KOPT-K1 (cell line): ENCODE measurements around the gene TCERG1L.

Experiments
- H3K27ac ChIP-seq: fragments of 200-600 bp; sonication (generic); 2 replicates; pipeline ENCODE4 v1.5.1; 2016; ENCODE audit warnings: antibody characterized with exemption, mild to moderate bottlenecking, low read depth, low read length; ENCODE audit not compliant: poor library complexity, severe bottlenecking
- H3K36me3 ChIP-seq: fragments of 200-600 bp; sonication (generic); 2 replicates; pipeline ENCODE4 v1.5.1; 2017; ENCODE audit warnings: antibody characterized with exemption, mild to moderate bottlenecking, low read length, moderate library complexity; ENCODE audit not compliant: insufficient read depth
- H3K9me3 ChIP-seq: fragments of 200-600 bp; sonication (generic); 2 replicates; pipeline ENCODE4 v1.5.1; 2017; ENCODE audit warnings: antibody characterized with exemption, low read length, mild to moderate bottlenecking; ENCODE audit not compliant: insufficient read depth, poor library complexity, severe bottlenecking

Gene TCERG1L

DNA sequence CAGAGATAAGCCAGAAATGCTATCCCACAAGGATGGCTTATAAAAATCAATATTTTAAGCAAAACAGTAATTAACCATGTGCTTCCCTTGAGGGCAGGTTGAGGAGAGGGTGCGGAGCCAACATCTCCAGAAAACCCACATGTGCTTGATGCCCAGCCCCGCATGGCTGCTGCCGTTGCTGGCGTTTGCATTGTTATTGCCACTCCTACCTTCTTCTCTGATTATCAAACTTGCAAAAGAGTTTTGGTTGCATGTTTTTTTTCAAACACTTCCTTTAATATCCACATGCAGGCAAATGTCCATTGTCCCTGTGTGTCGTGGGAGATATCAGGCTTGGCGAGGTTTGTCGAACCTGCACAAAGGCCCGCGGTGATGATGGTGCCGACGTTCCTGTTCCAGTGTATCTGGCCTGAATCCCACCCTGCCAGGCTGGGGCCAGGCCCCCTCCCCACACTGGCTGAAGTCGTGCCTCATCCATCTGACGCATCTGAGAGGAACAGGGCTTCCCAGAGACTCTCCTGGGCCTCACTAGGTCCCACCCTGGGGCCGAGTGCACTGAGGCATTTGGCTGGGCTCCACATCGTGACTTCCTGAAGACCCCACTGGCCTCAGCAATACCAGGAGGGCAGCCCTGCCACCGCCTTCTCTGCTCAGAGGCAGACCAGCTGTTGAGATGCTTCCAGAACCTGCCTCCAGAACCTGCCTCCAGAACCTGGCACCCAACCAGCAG is 40.9 kb downstream of the TCERG1L start:
- Histone ChIP-seq H3K27ac (no peak overlapping the region), H3K9me3 (no peaks in the 10 kb centered on the region)

DNA sequence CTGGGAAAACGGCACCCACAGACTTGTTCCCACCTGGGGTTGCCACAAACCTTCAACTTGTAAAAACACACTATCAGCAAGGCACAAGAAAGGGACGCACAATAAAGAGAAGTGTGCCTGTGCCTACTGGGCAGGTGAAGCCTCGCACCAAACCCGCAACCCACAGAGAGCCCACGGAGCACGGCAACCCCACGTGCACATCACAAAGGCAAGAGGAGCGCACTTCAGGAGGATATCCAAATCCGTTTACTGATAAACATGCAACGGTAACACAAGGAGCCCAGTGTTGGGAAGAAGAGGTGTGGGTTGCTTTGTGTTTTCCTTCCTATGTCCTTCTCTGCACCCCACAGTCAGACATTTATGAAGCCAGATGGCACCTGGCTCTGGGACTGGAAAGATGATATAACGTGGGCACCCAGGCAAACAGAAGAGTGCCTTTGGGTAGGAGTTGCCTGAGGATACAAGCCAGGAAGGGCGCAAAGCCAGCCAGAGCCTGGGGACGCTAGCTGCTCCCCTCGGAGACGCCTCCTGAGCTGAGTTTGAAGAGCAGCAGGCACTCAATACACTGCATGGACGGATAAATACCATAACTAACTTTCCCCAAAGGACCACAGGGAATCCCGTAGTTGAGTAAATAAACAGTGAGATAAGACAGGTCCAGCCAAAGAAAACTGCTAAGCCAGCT is 41.6 kb downstream of the TCERG1L start:
- no peaks in the 10 kb centered on the region for H3K9me3 ChIP-seq
- no peaks in the 10 kb centered on the region for H3K36me3 ChIP-seq
- no peak overlapping the region for H3K27ac ChIP-seq

More for the DNA sequence above, 40.9 kb downstream of the TCERG1L start:
- H3K36me3 ChIP-seq: no peaks in the 10 kb centered on the region

DNA sequence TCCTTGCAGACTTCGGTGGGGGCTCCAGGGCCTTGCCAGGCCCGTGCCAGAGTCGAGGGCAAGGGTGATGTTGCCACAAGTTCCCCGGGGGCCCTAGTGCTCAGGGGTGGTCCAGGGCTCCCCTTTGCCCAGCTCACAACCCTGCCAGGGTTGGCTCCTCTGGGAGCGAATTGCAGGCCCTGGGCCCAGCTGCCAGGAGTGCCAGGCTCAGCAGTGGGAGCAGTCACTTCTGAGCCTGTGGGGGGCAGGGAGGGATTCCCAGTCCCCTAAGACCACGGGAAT is 43.8 kb downstream of the TCERG1L start:
- Histone ChIP-seq H3K27ac (no peak overlapping the region), H3K36me3 (no peaks in the 10 kb centered on the region), H3K9me3 (no peaks in the 10 kb centered on the region)

DNA sequence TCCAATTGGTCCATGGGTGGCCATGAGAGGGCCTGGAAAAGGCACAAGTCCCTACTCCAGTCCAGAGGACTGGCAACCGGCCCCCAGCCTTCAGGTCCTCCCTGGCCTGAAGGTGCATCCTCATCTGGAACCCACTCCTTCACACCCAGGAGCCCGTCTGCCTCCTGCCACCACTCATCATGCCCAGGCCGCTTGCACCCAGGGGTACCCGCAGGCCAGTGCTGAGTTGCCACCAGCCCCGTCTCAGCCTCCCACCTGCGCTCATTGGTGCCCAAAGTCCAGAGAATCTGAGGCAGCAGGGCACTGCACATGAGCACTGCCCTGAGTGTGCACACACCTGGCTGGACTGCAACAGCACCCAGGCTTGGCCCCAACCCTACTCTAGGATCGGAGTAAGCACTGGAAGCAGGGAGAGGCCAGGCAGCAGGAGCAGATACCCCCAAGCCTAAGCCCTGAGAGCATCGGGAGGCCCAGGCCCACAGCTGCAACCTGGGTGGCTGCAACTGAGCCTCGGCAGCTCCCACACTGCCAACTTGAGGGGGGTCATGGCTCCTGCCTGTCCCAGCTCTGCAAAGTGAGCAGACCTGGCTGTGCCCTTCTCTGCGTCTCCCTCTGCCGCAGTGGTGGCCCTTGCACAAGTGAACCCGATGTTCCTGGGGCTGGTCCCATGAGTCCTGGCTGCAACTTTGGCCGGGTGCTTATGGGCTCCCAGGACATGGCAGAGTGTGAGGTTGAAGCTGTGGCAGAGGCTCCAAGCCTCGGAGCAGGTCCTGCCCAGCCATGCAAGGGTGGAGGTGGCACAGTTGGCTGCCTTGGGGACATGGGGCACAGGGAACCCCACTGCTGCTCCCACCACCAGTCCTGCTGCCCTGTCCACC is 44.3 kb downstream of the TCERG1L start:
- Histone ChIP-seq H3K36me3 (no peaks in the 10 kb centered on the region), H3K27ac (no peak overlapping the region), H3K9me3 (no peaks in the 10 kb centered on the region)

DNA sequence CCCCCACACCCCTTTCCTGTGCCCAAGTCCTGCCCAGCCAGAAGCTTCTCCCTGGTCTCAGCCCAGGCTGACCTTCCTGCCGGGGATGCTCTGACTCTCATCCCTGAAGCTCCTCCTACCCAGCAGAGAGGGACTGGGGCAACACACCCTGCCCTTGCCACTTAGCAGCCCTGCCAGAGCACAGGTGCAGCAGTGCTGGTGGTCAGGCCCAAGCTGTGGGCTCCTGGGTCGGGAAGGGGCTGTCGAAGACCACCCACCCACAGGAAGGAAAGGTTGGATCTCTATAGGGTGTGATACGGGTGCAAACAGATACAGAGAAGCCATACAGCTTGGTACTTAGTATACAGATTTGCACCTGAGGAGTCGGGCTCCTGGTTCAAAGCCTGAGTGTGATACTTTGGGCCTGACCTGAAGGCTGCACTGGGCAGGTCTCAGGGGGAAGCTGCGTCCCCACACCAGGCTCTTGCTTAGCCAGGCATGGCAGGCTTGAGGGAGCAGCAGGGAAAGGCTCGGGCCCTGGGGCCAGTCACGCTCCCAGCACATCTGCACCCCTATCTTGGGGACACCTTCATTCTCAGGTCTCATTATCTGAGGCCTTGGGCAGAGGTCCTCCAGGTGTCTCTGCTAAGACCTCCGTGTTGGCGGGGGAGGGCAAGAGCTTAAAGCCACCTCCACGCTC is 47.3 kb downstream of the TCERG1L start:
- H3K9me3 ChIP-seq: no peaks in the 10 kb centered on the region
- no peak overlapping the region for H3K27ac ChIP-seq
- no peaks in the 10 kb centered on the region for H3K36me3 ChIP-seq

DNA sequence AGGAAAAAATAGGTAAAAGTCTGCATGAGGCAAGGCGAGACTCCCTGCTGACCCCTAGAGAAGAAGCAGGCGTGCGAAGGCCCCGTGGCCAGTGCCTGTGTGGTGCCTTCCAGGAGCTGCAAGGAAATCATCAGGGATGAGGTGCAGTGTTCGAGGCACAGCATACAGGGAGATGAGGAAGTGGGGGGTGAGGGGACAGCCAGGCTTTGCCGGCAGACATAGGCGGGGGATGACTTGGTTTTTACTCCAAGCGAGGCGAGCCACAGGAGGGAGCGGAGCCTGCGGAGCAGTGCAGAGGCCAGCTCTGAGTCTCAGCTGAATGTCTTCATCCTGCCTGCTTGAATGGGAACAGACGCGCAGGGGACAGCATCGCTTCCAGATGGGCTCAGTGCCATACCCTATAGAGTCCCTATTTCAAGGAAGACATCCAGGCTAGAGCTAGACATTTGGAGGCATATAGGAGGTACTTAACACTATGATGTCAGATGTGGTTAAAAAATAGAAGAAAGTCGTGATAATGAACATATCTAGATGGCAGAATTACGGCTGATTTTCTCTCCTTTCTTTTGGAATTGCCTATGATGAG is 49.5 kb downstream of the TCERG1L start:
- H3K27ac ChIP-seq: no peak overlapping the region
- no peaks in the 10 kb centered on the region for H3K9me3 ChIP-seq
- H3K36me3 ChIP-seq: no peaks in the 10 kb centered on the region

DNA sequence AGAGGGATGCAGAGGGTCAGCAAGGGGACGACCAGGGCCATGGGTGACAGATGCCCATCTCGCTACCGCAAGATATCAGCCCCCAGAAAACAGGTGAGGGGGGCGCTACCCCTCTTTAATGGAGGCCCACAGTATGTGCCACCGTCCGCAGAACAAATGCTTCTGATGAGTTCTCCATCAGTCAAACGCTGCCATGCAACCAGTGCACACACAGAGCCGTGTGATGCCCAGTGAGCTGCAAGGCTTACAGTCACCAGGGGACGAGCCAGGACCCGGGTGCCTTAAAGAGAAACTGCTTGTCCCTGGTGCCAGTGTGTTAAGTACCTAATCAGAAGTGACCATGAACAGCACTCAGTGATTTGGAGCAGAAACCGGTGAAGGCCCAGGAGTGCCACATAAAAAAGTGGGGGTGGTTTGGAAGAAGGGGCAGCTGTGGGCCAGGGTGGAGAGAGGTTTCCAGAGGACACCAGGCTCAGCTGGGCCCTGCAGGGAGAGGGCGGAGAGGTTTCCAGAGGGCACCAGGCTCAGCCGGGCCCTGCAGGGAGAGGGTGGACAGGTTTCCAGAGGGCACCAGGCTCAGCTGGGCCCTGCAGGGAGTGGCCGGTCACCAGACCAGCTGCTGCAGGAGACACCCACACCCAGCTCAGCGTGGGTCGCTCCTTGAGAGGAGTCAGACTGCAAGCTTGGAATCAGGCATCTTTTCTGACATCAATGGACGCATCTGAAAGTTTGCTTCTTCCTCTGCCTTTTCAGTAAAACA is 50.9 kb downstream of the TCERG1L start:
- Histone ChIP-seq H3K27ac (no peak overlapping the region), H3K36me3 (no peaks in the 10 kb centered on the region), H3K9me3 (no peaks in the 10 kb centered on the region)

DNA sequence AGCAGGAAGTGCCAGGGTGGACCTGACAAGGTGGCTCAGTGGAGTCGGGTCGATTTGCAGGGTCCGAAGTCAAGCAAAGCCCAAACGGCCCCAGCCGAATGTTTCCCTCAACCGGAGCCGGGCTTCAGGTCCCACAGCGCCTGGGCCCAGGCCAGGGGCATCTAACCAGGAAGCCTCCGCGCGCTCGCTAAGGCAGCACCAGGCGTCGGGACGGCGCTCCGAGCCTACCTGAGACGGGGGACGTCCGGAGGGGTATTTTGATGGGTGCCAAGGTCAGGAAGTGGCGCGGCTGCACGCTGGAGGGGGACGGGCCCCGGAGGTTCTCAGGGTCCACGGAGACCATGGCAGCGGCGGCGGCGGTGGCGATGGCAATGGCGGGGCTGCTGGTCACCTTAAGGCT is 51.5 kb downstream of the TCERG1L start:
- Histone ChIP-seq H3K9me3 (no peaks in the 10 kb centered on the region), H3K36me3 (no peaks in the 10 kb centered on the region), H3K27ac (no peak overlapping the region)

DNA sequence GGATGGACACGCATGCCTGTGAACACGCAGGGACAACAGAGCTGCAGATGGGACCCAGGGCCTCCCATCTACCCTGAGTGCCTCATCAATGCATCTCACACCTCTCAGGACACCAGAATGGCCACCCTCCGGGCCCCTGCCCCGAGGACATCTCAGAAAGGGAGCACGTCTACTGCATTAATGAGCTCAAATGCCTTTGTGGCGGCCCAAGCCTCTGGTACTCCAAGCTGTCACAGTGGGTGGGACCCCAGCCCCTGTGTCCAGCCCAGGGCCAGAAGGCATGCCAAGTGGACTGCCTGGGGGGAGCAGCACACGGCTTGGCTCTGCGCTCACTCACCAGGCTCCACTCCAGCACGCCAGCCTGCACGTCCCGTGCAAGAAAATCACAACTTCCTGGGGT is 52.0 kb downstream of the TCERG1L start:
- Histone ChIP-seq H3K36me3 (no peaks in the 10 kb centered on the region), H3K9me3 (no peaks in the 10 kb centered on the region), H3K27ac (no peak overlapping the region)

DNA sequence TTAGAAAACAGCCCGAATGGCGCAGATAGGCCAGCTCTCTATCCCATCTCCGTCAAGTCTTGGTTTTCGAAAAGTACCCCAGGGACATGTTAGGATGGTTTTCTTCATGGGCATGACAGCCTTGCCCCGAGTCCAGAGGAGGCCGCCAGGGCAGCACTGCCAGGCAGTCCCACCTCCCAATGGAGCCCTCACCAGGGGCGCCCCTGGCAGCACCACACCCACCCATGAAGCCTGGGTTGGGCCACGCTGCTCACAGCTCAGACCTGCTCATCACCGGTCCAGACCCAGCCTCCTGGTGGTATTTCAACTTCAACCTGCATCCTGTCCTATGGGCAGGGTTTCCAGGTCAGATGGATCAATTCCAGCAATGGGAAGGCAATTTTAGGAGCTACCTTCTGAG is 53.3 kb downstream of the TCERG1L start:
- H3K9me3 ChIP-seq: no peaks in the 10 kb centered on the region
- no peaks in the 10 kb centered on the region for H3K36me3 ChIP-seq
- H3K27ac ChIP-seq: no peak overlapping the region

DNA sequence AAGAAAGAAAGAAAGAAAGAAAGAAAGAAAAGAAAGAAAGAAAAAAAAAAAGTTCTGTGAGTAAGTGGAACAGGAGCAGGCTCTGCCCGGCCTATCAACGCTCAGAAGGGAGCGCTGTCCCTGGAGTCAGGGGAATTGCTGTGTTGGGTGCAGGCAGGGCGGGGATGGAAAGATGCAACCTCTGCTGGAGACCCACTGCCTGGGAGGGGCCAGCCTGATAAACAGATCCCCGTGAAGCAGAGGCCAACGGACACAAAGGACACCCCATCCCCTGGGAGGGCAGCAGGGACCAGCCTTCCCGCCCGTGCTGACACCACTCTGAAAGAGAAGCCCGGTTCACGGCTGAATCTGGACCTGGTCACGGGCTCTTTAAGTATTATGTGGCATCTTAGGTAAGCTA is 54.5 kb downstream of the TCERG1L start:
- Histone ChIP-seq H3K27ac (no peak overlapping the region), H3K9me3 (no peaks in the 10 kb centered on the region), H3K36me3 (no peaks in the 10 kb centered on the region)

DNA sequence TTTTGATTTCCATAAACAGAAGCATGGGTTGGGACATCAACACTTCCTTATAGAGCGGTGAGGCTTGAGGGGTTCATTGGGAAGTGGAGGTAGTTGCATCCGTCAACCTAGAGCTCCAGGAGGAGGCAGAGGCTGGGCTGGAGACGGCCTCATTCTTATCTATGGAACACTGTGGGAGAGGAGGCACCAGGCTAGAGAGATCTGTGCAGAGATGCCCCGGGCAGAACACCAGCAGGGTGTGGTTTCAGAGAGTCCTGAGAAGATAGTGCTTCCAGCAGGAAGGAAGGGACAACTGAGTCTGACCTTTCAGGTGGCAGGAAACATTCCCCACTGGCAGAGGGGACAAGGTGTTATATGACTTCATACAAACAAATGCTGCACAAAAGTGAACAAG is 56.7 kb downstream of the TCERG1L start:
- H3K9me3 ChIP-seq: no peaks in the 10 kb centered on the region

DNA sequence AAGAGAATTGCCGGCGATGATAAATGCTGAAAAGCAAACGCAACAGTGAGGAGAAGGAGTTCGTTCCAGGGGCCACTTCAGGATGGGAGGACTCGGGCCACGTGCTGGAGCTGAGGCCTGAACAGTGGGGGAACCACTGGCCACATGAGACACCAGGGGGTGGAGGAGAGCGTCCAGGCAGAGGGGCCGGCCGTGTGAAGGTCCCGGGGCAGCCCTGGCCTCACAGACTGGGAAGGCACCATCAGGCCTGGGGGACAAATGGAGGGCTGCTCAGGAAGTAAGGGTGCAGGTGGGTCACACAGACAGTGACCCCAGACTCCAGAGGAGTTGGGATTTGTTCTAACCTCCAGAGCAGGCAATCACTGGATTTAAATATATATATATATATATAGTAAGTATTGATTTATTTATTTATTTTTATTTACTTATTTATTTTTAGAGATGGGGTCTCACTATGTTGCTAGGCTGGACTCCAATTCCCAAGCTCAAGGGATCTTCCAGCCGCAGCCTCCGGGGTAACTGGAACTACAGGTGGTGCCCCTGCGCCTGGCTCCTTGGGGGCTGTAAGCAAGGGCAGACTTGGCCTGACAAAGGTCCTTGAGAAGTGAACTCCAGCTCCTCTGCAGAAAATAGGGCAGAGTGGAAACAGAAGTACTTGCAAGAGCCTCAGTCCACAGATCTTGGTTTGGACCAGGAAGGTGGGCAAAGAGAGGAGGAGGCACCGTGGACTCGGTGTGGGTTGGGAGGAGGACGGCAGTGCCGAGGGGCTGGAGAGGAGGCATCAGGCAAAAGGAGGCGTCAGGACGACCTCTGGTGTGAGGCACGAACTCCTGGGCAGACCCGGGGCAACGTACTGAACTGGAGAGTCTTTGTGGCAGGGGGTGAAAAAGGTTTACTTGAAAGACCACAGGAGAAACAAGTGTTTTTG is 57.3 kb downstream of the TCERG1L start:
- Histone ChIP-seq H3K36me3 (no peaks in the 10 kb centered on the region), H3K27ac (no peak overlapping the region), H3K9me3 (no peaks in the 10 kb centered on the region)

More for the DNA sequence above, 56.7 kb downstream of the TCERG1L start:
- no peaks in the 10 kb centered on the region for H3K36me3 ChIP-seq
- H3K27ac ChIP-seq: no peak overlapping the region
